GM12878 (cell line): ENCODE results near the gene TDRD3. TPM values are rescaled to one million over a fixed set of nuclear protein-coding genes. Genes with fewer than 3 reads are reported as not detected.

Experiments
- ATF7 ChIP-seq: fragments of 450-650 bp; IDR thresholded peaks from 2 replicates; pipeline ENCODE4 v1.6.1; 2016; ENCODE audit warnings: low read depth, mild to moderate bottlenecking
- BCL11A ChIP-seq: IDR thresholded peaks from 2 replicates; pipeline ENCODE4 v1.6.1; 2011; ENCODE audit warnings: low read depth, low read length
- IKZF2 ChIP-seq, 2 experiments: fragments of 450-650 bp; IDR thresholded peaks; 2 replicates each; pipeline ENCODE4 v1.6.1; 2017; ENCODE audit warnings: mild to moderate bottlenecking in 2 of 2, moderate library complexity in 2 of 2
- JUNB ChIP-seq: IDR thresholded peaks from 2 replicates; pipeline ENCODE4 v1.6.1; 2016; ENCODE audit warnings: antibody characterized with exemption, mild to moderate bottlenecking
- MTA2 ChIP-seq: fragments of 450-650 bp; IDR thresholded peaks from 2 replicates; pipeline ENCODE4 v1.6.1; 2016; ENCODE audit warnings: low read depth, mild to moderate bottlenecking, moderate library complexity
- MXI1 ChIP-seq: fragments of 150-350 bp; IDR thresholded peaks from 2 replicates; pipeline ENCODE4 v1.6.1; 2011; ENCODE audit warnings: low read depth, mild to moderate bottlenecking, inconsistent platforms, low read length, improper control_type of control experiment
- NFYB ChIP-seq: IDR thresholded peaks from 2 replicates; pipeline ENCODE4 v1.6.1; 2011; ENCODE audit warnings: low read depth, mild to moderate bottlenecking, low read length, improper control_type of control experiment, moderate library complexity; ENCODE audit not compliant: insufficient read depth
- NR2F1 ChIP-seq: fragments of 450-650 bp; conservative IDR thresholded peaks from 2 replicates; pipeline ENCODE4 v1.6.1; 2017; ENCODE audit warnings: mild to moderate bottlenecking
- PAX8 ChIP-seq: fragments of 450-650 bp; IDR thresholded peaks from 2 replicates; pipeline ENCODE4 v1.6.1; 2017; ENCODE audit warnings: mild to moderate bottlenecking, moderate library complexity
- POLR2AphosphoS2 ChIP-seq: IDR thresholded peaks from 2 replicates; pipeline ENCODE4 v1.6.1; 2011; ENCODE audit warnings: low read depth, mild to moderate bottlenecking, low read length, improper control_type of control experiment, moderate library complexity
- RAD21 ChIP-seq: IDR thresholded peaks from 2 replicates; pipeline ENCODE4 v1.6.1; 2011; ENCODE audit warnings: mild to moderate bottlenecking, low read depth, low read length, moderate library complexity; ENCODE audit not compliant: insufficient read depth
- RELA ChIP-seq: fragments of 450-650 bp; IDR thresholded peaks from 2 replicates; pipeline ENCODE4 v1.8.0; 2014; ENCODE audit warnings: borderline replicate concordance; ENCODE audit not compliant: partially characterized antibody
- RUNX3 ChIP-seq: IDR thresholded peaks from 2 replicates; pipeline ENCODE4 v1.6.1; 2012; ENCODE audit warnings: low read length, inconsistent platforms
- SIX5 ChIP-seq: IDR thresholded peaks from 2 replicates; pipeline ENCODE4 v1.6.1; 2011; ENCODE audit warnings: mild to moderate bottlenecking, low read depth, low read length, moderate library complexity; ENCODE audit not compliant: severe bottlenecking
- SUZ12 ChIP-seq: fragments of 200-600 bp; sonication (generic); IDR thresholded peaks from one replicate; pipeline ENCODE4 v1.6.1; 2018; ENCODE audit warnings: antibody characterized with exemption, mild to moderate bottlenecking; ENCODE audit not compliant: unreplicated experiment
- TCF3 ChIP-seq: IDR thresholded peaks from 2 replicates; pipeline ENCODE4 v1.6.1; 2012; ENCODE audit warnings: low read depth, mild to moderate bottlenecking, low read length, borderline replicate concordance; ENCODE audit not compliant: insufficient read depth
- polyA plus RNA-seq, 11 experiments: library from polyadenylated mRNA; depleted of rRNA in 4 of 11; unstranded in 6 of 11; stranded (reverse) in 5 of 11; fragments of >200 nt; fragmentation: Nextera tagmentation in 4 of 11; fragmentation: Illumina TruSeq in 1 of 11; extraction: Ambion mirVana in 4 of 11; extraction: Trizol in 1 of 11; gene quantifications; 1 replicate in 1 of 11; 2 replicates in 10 of 11; pipeline versions ENCODE4 v1.2.1 to v1.2.3, GENCODE V29; 2011 to 2016; ENCODE audit warnings: inconsistent platforms in 2 of 11, missing spikeins in 2 of 11, low read depth in 1 of 11
- total RNA-seq, 4 experiments: library from RNA; depleted of rRNA in 3 of 4; stranded (reverse); fragments of >200 nt in 3 of 4; fragmentation: Illumina TruSeq in 1 of 4; extraction: Trizol in 1 of 4; gene quantifications; 2 replicates each; pipeline versions ENCODE4 v1.2.1 to v1.2.3, GENCODE V29; 2013 to 2021
- TF ChIP-seq, protein P1 (sequence below): IDR thresholded peaks from 2 replicates; pipeline ENCODE4 v1.6.1; 2011; ENCODE audit warnings: mild to moderate bottlenecking, low read depth, low read length, moderate library complexity; ENCODE audit not compliant: insufficient replicate concordance
- TF ChIP-seq, protein P2 (sequence below): IDR thresholded peaks from 2 replicates; pipeline ENCODE4 v1.6.1; 2011; ENCODE audit warnings: borderline replicate concordance, low read depth, mild to moderate bottlenecking, moderate library complexity, low read length; ENCODE audit not compliant: insufficient read depth, poor library complexity, severe bottlenecking
- TF ChIP-seq, protein P3 (sequence below): fragments of 450-650 bp; formaldehyde crosslinking; IDR thresholded peaks from 2 replicates; pipeline ENCODE4 v1.4.0; 2020; ENCODE audit warnings: mild to moderate bottlenecking, moderate library complexity
- TF ChIP-seq, protein P4 (sequence below): IDR thresholded peaks from 2 replicates; pipeline ENCODE4 v1.6.1; 2012; ENCODE audit warnings: low read length, inconsistent platforms
- TF ChIP-seq, protein P5 (sequence below): fragments of 450-650 bp; IDR thresholded peaks from 2 replicates; pipeline ENCODE4 v1.6.1; 2017; ENCODE audit warnings: mild to moderate bottlenecking, low read depth, inconsistent platforms; ENCODE audit not compliant: poor library complexity, severe bottlenecking

Gene TDRD3
- total and polyA plus RNA-seq, 10 of the 15 experiments (the other 5 are each of a cell fraction or from before 2014, with no cell fraction given) = 8.4 to 27.9 (median 15.8) TPM

DNA sequence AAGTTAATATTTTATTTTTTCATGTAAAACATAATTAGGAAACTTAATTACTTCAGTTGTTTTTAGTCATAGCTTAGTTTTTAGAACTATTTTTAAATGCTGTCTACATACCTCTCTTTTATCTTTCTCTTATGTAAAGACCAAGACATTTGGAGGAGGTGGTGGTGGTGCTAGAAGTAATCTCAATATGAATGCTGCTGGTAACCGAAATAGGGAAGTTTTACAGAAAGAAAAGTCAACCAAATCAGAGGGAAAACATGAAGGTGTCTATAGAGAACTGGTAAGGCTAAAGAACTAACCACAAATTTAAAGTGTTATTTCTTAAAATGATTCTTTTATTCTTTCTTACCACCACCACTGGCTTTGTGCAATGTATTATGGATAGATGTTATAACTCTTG, 97.3 kb downstream of the TDRD3 start (continued):
- TF ChIP-seq, protein P1, sequence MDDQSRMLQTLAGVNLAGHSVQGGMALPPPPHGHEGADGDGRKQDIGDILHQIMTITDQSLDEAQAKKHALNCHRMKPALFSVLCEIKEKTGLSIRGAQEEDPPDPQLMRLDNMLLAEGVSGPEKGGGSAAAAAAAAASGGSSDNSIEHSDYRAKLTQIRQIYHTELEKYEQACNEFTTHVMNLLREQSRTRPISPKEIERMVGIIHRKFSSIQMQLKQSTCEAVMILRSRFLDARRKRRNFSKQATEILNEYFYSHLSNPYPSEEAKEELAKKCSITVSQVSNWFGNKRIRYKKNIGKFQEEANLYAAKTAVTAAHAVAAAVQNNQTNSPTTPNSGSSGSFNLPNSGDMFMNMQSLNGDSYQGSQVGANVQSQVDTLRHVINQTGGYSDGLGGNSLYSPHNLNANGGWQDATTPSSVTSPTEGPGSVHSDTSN = no peak
- TF ChIP-seq SIX5 (no peak), MTA2 (peak; percentile 95), TCF3 (no peak), ATF7 (peak; percentile 41; the same call in 1 of the 2 replicates), BCL11A (0 out of 2 replicates have a peak, but pooled peaks have one; percentile 41), RAD21 (no peak), MXI1 (no peak), RUNX3 (peak; percentile 63), SUZ12 (no peak), JUNB (peak; percentile 25; the same call in 1 of the 2 replicates), RELA (no peak), PAX8 (no peak), IKZF2 (IDR thresholded peaks at IDR 0.05) (peak in 1 of 2 experiments; percentile 47; a peak in 1 of 4 replicates), NFYB (no peak), POLR2AphosphoS2 (no peak), NR2F1 (no peak)
- TF ChIP-seq, protein P2, sequence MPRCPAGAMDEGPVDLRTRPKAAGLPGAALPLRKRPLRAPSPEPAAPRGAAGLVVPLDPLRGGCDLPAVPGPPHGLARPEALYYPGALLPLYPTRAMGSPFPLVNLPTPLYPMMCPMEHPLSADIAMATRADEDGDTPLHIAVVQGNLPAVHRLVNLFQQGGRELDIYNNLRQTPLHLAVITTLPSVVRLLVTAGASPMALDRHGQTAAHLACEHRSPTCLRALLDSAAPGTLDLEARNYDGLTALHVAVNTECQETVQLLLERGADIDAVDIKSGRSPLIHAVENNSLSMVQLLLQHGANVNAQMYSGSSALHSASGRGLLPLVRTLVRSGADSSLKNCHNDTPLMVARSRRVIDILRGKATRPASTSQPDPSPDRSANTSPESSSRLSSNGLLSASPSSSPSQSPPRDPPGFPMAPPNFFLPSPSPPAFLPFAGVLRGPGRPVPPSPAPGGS = no peak
- TF ChIP-seq, protein P3, sequence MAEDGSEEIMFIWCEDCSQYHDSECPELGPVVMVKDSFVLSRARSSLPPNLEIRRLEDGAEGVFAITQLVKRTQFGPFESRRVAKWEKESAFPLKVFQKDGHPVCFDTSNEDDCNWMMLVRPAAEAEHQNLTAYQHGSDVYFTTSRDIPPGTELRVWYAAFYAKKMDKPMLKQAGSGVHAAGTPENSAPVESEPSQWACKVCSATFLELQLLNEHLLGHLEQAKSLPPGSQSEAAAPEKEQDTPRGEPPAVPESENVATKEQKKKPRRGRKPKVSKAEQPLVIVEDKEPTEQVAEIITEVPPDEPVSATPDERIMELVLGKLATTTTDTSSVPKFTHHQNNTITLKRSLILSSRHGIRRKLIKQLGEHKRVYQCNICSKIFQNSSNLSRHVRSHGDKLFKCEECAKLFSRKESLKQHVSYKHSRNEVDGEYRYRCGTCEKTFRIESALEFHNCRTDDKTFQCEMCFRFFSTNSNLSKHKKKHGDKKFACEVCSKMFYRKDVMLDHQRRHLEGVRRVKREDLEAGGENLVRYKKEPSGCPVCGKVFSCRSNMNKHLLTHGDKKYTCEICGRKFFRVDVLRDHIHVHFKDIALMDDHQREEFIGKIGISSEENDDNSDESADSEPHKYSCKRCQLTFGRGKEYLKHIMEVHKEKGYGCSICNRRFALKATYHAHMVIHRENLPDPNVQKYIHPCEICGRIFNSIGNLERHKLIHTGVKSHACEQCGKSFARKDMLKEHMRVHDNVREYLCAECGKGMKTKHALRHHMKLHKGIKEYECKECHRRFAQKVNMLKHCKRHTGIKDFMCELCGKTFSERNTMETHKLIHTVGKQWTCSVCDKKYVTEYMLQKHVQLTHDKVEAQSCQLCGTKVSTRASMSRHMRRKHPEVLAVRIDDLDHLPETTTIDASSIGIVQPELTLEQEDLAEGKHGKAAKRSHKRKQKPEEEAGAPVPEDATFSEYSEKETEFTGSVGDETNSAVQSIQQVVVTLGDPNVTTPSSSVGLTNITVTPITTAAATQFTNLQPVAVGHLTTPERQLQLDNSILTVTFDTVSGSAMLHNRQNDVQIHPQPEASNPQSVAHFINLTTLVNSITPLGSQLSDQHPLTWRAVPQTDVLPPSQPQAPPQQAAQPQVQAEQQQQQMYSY (CRISPR knock-in tag) = no peak
- TF ChIP-seq, protein P4, sequence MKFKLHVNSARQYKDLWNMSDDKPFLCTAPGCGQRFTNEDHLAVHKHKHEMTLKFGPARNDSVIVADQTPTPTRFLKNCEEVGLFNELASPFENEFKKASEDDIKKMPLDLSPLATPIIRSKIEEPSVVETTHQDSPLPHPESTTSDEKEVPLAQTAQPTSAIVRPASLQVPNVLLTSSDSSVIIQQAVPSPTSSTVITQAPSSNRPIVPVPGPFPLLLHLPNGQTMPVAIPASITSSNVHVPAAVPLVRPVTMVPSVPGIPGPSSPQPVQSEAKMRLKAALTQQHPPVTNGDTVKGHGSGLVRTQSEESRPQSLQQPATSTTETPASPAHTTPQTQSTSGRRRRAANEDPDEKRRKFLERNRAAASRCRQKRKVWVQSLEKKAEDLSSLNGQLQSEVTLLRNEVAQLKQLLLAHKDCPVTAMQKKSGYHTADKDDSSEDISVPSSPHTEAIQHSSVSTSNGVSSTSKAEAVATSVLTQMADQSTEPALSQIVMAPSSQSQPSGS = 0 out of 2 replicates have a peak, but pooled peaks have one; percentile 34
- TF ChIP-seq, protein P5, sequence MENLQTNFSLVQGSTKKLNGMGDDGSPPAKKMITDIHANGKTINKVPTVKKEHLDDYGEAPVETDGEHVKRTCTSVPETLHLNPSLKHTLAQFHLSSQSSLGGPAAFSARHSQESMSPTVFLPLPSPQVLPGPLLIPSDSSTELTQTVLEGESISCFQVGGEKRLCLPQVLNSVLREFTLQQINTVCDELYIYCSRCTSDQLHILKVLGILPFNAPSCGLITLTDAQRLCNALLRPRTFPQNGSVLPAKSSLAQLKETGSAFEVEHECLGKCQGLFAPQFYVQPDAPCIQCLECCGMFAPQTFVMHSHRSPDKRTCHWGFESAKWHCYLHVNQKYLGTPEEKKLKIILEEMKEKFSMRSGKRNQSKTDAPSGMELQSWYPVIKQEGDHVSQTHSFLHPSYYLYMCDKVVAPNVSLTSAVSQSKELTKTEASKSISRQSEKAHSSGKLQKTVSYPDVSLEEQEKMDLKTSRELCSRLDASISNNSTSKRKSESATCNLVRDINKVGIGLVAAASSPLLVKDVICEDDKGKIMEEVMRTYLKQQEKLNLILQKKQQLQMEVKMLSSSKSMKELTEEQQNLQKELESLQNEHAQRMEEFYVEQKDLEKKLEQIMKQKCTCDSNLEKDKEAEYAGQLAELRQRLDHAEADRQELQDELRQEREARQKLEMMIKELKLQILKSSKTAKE = peak; percentile 43
